ENCODE results near the gene CTNNA2. TPM values are rescaled to one million over a fixed set of nuclear protein-coding genes. Genes with fewer than 3 reads are reported as not detected.

Gene CTNNA2
- total and polyA plus RNA-seq, 9 of the 15 experiments (the other 6 are each of a cell fraction or from before 2014, with no cell fraction given) = 0.03 to 0.40 (median 0.15) TPM

DNA sequence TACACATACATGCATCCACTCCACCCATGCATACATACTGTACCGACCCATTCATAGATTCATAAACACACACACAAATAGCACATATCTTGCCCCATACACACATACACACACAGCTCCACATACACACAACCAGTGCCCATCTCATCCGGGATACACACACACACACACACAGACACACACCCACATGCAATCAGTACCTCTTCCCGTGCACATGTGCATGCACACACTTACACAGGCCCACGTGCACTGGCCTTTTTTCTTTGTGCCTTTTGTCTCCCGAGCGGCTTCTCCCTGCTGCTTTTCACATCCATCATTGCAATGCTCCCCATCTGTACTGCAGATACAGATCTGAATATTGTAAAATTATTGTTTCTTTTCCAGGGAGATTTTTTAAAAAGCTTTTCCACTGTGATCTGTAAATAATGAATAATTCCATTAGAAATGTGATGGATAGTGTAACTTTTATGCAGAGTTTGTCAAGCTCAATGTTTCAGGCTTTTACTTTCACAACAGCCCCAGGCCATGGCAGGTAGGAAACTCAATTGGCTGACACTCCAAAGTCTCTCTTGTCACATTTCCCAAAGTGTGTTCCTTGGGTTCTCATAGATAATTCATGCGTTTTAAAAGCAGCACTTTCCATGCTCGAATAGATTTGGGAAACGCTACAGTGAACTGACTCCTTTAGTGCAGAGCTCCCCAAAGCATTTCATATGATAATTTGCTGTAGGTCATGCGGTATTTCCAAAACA, 393.5 kb downstream of the CTNNA2 start (continued):
- TF ChIP-seq, protein P1, sequence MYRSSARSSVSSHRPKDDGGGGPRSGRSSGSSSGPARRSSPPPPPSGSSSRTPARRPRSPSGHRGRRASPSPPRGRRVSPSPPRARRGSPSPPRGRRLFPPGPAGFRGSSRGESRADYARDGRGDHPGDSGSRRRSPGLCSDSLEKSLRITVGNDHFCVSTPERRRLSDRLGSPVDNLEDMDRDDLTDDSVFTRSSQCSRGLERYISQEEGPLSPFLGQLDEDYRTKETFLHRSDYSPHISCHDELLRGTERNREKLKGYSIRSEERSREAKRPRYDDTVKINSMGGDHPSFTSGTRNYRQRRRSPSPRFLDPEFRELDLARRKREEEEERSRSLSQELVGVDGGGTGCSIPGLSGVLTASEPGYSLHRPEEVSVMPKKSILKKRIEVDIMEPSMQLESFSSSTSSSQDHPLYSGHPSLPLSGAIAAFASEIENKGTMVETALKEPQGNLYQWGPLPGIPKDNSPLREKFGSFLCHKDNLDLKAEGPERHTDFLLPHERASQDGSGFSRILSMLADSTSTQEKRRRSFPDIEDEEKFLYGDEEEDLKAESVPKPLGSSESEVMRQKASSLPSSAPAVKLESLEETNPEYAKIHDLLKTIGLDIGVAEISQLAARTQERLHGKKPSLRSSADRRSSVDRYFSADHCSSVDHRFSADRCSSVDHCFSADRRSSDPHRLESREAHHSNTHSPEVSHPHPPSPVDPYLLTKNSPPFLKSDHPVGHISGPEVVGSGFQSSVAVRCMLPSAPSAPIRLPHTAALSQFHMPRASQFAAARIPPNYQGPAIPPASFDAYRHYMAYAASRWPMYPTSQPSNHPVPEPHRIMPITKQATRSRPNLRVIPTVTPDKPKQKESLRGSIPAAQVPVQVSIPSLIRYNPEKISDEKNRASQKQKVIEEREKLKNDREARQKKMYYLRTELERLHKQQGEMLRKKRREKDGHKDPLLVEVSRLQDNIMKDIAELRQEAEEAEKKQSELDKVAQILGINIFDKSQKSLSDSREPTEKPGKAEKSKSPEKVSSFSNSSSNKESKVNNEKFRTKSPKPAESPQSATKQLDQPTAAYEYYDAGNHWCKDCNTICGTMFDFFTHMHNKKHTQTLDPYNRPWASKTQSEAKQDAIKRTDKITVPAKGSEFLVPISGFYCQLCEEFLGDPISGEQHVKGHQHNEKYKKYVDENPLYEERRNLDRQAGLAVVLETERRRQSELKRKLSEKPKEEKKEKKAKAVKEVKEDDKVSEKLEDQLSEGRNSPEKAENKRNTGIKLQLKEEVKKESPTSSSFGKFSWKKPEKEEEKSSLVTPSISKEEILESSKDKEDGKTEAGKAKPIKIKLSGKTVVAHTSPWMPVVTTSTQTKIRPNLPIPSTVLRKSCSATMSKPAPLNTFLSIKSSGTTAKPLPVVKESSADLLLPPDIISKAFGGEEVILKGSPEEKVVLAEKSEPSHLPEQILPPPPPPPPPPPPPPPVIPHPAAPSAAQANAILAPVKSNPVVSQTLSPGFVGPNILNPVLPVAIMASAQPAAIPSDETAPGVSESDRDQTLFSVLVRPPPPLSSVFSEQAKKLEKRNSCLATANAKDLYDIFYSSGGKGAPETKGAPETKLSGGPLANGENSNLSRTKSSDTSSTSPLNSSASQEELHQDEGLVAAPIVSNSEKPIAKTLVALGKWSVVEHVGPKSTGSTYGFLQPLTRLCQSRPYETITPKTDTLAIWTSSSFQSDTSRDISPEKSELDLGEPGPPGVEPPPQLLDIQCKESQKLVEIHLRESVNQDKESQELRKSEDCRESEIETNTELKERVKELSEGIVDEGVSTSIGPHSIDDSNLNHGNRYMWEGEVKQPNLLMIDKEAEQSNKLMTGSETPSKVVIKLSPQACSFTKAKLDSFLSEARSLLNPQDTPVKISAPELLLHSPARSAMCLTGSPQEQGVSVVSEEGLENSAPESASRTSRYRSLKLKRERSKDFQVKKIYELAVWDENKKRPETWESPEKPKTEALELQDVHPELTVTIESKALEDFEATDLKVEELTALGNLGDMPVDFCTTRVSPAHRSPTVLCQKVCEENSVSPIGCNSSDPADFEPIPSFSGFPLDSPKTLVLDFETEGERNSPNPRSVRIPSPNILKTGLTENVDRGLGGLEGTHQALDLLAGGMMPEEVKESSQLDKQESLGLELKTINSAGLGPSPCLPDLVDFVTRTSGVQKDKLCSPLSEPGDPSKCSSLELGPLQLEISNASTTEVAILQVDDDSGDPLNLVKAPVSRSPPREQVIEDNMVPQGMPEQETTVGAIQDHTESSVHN (IDR thresholded peaks at IDR 0.05; ENCODE audit: borderline replicate concordance in 1 of 2, low read depth in 1 of 2) = no peak
- TF ChIP-seq CBFB (CRISPR knock-in tag; IDR thresholded peaks at IDR 0.05) (no peak), HNRNPLL (IDR thresholded peaks at IDR 0.05; ENCODE audit: low read depth, low read length, poor library complexity, severe bottlenecking) (no peak), RBM15 (IDR thresholded peaks at IDR 0.05; ENCODE audit: insufficient read depth, low read length) (no peak), SOX6 (IDR thresholded peaks at IDR 0.05) (no peak), HLTF (IDR thresholded peaks at IDR 0.05) (no peak), XRCC5 (IDR thresholded peaks at IDR 0.05; ENCODE audit: low read depth, low read length) (no peak), SRSF9 (IDR thresholded peaks at IDR 0.05; ENCODE audit: borderline replicate concordance, low read depth, low read length) (no peak), ZNF778 (CRISPR knock-in tag; IDR thresholded peaks at IDR 0.05) (no peak), SNRNP70 (optimal IDR thresholded peaks at IDR 0.05; ENCODE audit: low read depth, low read length) (no peak)

Measured in K562 (cell line).